ENCODE measurements around the gene TYW1.
"Not testable (repeated sequence)": the region's sequence is repeated elsewhere in the genome, so short reads cannot be mapped to it uniquely, and the experiment has no call there.

DNA sequence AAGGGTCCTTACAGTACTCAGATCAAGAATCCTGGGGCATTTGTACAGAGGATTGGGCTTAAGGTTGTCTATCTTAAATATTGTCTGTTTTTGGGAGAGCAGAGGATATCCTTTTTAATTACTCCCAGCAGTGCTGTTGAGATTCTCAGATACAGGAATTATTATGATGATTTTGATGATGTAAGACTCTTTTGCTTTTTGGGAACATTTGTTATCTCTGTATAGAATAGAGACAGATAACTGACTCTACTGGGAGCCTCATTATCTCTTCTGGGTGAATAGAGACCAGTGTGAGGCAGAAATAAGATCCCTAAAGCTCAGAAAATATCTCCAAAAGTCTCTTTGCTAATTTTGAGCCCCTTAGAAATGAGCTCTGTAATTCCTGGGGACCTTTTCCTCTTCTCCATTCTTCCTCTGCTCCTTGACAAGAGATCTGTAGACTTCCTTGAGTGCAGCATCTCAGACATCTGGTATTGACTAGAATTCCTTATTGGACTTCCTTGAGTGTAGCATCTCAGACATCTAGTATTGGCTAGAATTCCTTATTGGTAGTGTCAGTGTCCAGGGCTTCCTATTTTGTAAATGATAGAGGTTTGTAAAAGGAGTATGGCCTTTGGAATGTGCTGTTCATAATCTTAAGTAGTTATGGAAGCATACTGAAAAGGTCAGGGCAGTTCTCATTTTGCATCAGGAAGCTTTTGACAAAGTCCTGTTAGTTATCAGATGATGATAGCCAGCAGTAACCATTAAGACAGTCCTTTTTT lies 118.0 kb downstream of the TYW1 start:
- TF ChIP-seq, protein P1, sequence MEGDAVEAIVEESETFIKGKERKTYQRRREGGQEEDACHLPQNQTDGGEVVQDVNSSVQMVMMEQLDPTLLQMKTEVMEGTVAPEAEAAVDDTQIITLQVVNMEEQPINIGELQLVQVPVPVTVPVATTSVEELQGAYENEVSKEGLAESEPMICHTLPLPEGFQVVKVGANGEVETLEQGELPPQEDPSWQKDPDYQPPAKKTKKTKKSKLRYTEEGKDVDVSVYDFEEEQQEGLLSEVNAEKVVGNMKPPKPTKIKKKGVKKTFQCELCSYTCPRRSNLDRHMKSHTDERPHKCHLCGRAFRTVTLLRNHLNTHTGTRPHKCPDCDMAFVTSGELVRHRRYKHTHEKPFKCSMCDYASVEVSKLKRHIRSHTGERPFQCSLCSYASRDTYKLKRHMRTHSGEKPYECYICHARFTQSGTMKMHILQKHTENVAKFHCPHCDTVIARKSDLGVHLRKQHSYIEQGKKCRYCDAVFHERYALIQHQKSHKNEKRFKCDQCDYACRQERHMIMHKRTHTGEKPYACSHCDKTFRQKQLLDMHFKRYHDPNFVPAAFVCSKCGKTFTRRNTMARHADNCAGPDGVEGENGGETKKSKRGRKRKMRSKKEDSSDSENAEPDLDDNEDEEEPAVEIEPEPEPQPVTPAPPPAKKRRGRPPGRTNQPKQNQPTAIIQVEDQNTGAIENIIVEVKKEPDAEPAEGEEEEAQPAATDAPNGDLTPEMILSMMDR (conservative IDR thresholded peaks at IDR 0.05; ENCODE audit: low read depth, low read length) = not testable (repeated sequence)
- TF ChIP-seq POLR2A, FOS, SMC3, CEBPB, BHLHE40 (IDR thresholded peaks at IDR 0.05; ENCODE audit: low read depth, low read length): not testable (repeated sequence)
